Activated T-cell treated with anti-CD3 and anti-CD28 coated beads, Interleukin-2, amount 50 U/mL, for 72 hours (primary cell): ENCODE results near the gene ANXA1. TPM values are rescaled to one million over a fixed set of nuclear protein-coding genes. Genes with fewer than 3 reads are reported as not detected.
A peak's percentile ranks its signal among the peaks of the same experiment; 100 is the strongest.

Experiments used
- ATAC-seq, 2 donors: fragments of 150-1000 bp; cut with Tn5 transposase; replicated peaks in 1 of 2; 2 replicates each; pipeline ENCODE4 v1.10.0; 2021; ENCODE audit warnings: moderate library complexity in 2 of 2, mild to moderate bottlenecking in 1 of 2
- DNase-seq, 2 donors: peaks; one replicate each; pipeline ENCODE4 v3.0.0; 2021 to 2022; ENCODE audit warnings: mixed read lengths in 1 of 2
- H3K27ac Mint-ChIP-seq: one replicate; pipeline ENCODE4 v1.8.0; 2022; ENCODE audit warnings: mild to moderate bottlenecking, moderate library complexity, mixed read lengths
- H3K27me3 Mint-ChIP-seq: one replicate; pipeline ENCODE4 v1.8.0; 2022; ENCODE audit warnings: low read depth, mixed read lengths
- H3K36me3 Mint-ChIP-seq, 2 donors: one replicate each; pipeline ENCODE4 v1.8.0; 2022; ENCODE audit warnings: mixed read lengths in 2 of 2, mild to moderate bottlenecking in 1 of 2; ENCODE audit not compliant: insufficient read depth in 2 of 2
- H3K4me1 Mint-ChIP-seq: one replicate; pipeline ENCODE4 v1.8.0; 2022; ENCODE audit warnings: low read depth, mixed read lengths
- H3K4me3 Mint-ChIP-seq, 2 donors: one replicate each; pipeline ENCODE4 v1.8.0; 2022; ENCODE audit warnings: mild to moderate bottlenecking in 2 of 2, mixed read lengths in 2 of 2, moderate library complexity in 2 of 2
- H3K9me3 Mint-ChIP-seq, 2 donors: one replicate each; pipeline ENCODE4 v1.8.0; 2022; ENCODE audit warnings: mixed read lengths in 2 of 2
- total RNA-seq, 2 donors: library from RNA; stranded (reverse); gene quantifications; one replicate each; pipeline ENCODE4 v1.2.3, GENCODE V29; 2022

ANXA1 gene
- total RNA-seq, 2 donors from 2014 or later: 16.7 to 51.1 TPM

DNA sequence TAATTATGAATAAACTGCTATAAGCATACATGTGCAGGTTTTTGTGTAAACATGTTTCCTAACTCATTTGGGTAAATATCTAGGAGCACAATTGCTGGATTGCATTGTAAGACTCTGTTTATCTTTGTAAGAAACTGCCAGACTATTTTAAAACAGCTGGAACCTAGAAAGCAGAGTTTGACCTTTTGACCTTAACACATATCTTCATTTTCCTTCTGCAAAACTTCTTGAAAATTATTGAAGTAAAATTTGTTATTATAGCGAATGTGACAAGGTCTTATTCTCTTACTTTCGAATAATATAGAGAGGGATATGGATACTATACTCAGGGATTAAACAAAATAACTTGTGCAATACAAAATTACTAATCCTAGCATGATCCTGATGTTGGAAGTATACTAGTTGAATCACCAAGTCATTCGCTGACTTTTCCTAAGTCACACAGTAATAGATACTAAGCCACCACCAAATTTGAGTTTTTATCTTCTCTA lies 3.2 kb upstream of the ANXA1 start:
- H3K4me3 Mint-ChIP-seq: peak overlapping the region; percentile 46 to 76
- no peaks in the 10 kb centered on the region for H3K27me3 Mint-ChIP-seq
- no peaks in the 10 kb centered on the region for H3K9me3 Mint-ChIP-seq
- DNase-seq (no peak), ATAC-seq (no peak)
- H3K4me1 Mint-ChIP-seq: peaks cover 67% of the 10 kb centered on the region
- no peaks in the 10 kb centered on the region for H3K36me3 Mint-ChIP-seq
- peak overlapping the region; percentile 95 for H3K27ac Mint-ChIP-seq

DNA sequence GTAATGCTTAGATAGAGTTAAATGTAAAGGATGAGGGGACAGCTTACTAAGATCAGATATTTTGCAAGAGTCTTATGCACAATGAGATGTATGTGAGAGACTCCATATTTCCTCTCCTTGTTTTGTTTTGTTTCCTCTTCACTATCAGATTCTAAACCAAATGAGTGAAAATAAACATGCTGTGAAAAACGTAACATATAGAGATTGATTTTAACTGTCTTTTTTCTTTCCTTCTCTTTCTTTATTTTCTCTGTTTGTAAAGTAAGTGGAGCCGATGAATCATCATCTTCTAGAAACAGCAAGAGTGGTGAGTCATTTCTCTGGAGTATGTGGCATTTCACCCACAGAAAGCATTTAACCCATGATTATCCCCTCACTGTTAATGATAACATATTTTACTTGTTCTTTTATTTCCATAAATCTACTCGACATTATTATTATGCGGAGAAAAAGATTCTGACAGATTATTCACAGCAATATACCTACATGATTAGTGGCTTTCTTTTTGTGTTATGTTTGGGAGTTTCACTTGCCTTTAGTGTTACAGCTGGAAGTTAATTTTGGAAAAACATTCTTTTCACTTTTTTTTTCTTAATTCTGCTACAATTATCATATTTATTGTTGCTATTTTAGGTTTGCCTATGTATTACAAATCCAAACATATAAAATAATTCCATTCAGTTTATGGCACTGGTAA lies 2.1 kb upstream of the ANXA1 start:
- H3K4me1 Mint-ChIP-seq: peaks cover 67% of the 10 kb centered on the region
- peak overlapping the region; percentile 95 for H3K27ac Mint-ChIP-seq

DNA sequence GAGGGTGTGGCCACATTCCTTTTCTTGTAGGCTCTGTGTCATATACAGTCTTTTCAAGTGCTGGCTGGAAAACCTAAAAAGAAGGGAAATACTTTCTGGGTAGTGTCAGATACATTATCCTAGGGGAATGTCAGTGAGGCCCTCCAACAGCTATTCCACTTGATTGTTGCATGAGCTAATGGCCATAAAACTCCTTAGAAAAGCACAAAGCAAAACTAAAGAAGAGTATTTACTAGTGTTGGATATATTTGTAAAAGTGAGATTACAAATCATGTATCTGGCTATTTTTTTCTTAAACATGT lies 829 bp downstream of the ANXA1 start:
- DNase-seq: no peak
- H3K27ac Mint-ChIP-seq: peak overlapping the region; percentile 83

More for the DNA sequence above, 2.1 kb upstream of the ANXA1 start:
- Mint-ChIP-seq H3K9me3 (no peaks in the 10 kb centered on the region), H3K36me3 (no peaks in the 10 kb centered on the region), H3K4me3 (peak overlapping the region; percentile 73 to 76), H3K27me3 (no peaks in the 10 kb centered on the region)
- ATAC-seq (peak; percentile 76 to 85), DNase-seq (peak in 1 of 2 donors; percentile 18)

DNA sequence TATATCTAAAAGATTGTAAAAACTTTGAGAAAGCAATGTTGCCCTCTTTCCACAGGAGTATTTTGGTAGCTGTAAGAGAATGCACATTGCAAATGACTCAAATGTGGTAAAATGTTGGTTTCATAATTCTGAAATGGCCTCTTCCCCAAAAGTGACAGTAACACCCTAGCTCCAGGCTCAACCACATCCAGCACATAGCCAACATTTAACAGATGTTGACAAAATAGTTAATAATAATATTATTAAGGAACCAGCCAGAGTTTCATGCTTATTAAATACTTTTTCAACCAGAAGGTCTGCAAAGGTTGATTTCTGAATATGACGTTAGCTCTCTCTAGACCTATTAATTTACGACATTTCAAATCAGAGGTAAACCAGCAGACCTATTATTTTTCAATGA lies 1.3 kb downstream of the ANXA1 start:
- Mint-ChIP-seq H3K27me3 (no peaks in the 10 kb centered on the region), H3K27ac (peak overlapping the region; percentile 91), H3K4me3 (peak overlapping the region; percentile 83 to 90), H3K9me3 (no peaks in the 10 kb centered on the region), H3K4me1 (peaks cover 91% of the 10 kb centered on the region), H3K36me3 (peaks cover 0 to 2% of the 10 kb centered on the region in 2 donors)
- ATAC-seq (peak; percentile 68 to 71), DNase-seq (no peak)

More for the DNA sequence above, 829 bp downstream of the ANXA1 start:
- no peak for ATAC-seq
- H3K4me1 Mint-ChIP-seq: peaks cover 90% of the 10 kb centered on the region
- no peaks in the 10 kb centered on the region for H3K9me3 Mint-ChIP-seq
- H3K27me3 Mint-ChIP-seq: no peaks in the 10 kb centered on the region
- H3K4me3 Mint-ChIP-seq: peak overlapping the region; percentile 83 to 90
- no peaks in the 10 kb centered on the region for H3K36me3 Mint-ChIP-seq

DNA sequence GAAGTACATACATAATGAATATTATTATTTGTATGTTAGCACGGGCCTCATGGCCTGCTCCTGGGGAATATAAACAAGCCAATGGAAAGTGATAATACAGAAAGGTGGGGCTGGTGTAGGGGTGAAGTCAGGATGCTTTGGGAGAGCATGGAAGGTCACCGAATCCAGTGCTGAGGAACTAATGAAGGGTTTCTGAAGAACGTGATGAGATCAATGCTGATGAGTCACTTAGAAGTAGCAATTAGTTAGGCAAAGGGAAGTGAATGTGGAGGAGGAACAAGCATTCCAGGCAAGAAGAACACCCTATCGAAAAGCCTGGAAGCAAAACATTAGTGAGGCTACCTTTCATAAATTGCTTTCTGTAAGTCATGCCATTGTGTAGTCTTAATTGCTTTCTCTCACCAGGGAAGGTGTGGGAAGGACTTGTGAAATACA lies 2.1 kb downstream of the ANXA1 start:
- peak overlapping the region; percentile 91 for H3K27ac Mint-ChIP-seq
- H3K9me3 Mint-ChIP-seq: no peaks in the 10 kb centered on the region

DNA sequence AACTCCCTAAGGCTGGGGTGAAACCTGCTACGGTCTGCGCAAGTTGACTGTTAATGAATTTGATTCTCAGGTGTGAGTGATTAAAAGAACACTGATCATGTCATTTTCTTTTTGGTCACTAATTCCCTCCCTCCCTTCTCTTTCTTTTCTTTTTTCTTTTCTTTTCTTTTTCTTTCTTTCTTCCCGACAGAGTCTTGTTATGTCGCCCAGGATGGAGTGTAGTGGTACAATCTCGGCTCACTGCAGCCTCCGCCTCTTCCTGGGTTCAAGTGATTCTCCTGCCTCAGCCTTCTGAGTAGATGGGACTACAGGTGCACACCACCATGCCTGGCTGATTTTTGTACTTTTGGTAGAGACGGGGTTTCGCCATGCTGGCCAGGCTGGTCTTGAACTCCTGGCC lies 2.6 kb downstream of the ANXA1 start:
- Mint-ChIP-seq H3K36me3 (peaks cover 0 to 3% of the 10 kb centered on the region in 2 donors), H3K9me3 (no peaks in the 10 kb centered on the region), H3K4me3 (peak overlapping the region; percentile 83 to 95), H3K4me1 (peaks cover 87% of the 10 kb centered on the region), H3K27ac (peak overlapping the region; percentile 91), H3K27me3 (no peaks in the 10 kb centered on the region)
- ATAC-seq (peak in 1 of 2 donors; percentile 4), DNase-seq (no peak)

More for the DNA sequence above, 2.1 kb downstream of the ANXA1 start:
- H3K4me1 Mint-ChIP-seq: peaks cover 91% of the 10 kb centered on the region
- ATAC-seq: no peak
- DNase-seq: no peak
- H3K36me3 Mint-ChIP-seq: peaks cover 0 to 3% of the 10 kb centered on the region in 2 donors
- peak overlapping the region; percentile 83 to 95 for H3K4me3 Mint-ChIP-seq
- H3K27me3 Mint-ChIP-seq: no peaks in the 10 kb centered on the region

DNA sequence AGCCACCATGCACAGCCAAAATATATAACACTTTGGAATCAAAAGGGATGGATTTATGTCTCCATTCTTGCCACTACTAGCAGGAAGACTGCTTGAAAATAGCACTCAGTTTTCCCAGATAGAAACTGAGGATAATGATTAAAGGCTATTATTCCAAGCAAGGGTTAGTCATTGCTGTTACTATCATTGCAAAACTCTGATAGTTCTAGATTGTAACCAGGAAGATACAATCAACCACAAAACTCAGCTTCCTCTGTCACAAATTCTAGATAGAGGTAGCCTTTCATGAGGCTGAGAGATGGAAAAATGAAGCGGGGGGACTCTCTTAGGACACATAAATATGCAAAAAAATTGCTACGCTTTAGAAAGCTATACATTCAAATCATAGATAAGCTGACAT lies 3.1 kb downstream of the ANXA1 start:
- Mint-ChIP-seq H3K4me3 (peak overlapping the region; percentile 83 to 95), H3K9me3 (no peaks in the 10 kb centered on the region), H3K36me3 (peaks cover 0 to 3% of the 10 kb centered on the region in 2 donors), H3K27ac (peak overlapping the region; percentile 91), H3K27me3 (no peaks in the 10 kb centered on the region), H3K4me1 (peaks cover 82% of the 10 kb centered on the region)
- ATAC-seq (peak; percentile 52 to 58), DNase-seq (no peak)

DNA sequence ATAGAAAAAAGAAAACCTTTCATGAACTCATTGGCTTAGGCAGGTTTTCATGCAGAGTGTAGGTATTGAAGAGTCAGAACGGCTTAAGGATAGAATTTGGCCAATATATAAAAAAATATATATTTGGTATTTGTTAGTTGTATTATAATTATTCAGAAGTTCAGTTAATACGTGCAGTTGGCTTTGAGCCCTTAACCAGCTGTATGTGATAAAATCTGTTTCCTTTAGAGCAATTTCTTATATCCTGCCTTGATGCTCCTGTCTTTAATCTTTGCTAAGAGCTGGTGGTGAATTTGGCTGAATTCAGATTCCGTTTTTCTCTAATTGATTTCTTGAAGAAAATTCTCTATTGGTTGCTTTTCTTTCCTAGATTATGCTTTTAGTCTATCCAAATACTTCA lies 3.7 kb downstream of the ANXA1 start:
- Mint-ChIP-seq H3K36me3 (peaks cover 0 to 3% of the 10 kb centered on the region in 2 donors), H3K27me3 (no peaks in the 10 kb centered on the region), H3K9me3 (no peaks in the 10 kb centered on the region), H3K27ac (peak overlapping the region; percentile 91), H3K4me1 (peaks cover 81% of the 10 kb centered on the region), H3K4me3 (peak overlapping the region; percentile 83 to 95)
- ATAC-seq (peak in 1 of 2 donors; percentile 35), DNase-seq (no peak)

DNA sequence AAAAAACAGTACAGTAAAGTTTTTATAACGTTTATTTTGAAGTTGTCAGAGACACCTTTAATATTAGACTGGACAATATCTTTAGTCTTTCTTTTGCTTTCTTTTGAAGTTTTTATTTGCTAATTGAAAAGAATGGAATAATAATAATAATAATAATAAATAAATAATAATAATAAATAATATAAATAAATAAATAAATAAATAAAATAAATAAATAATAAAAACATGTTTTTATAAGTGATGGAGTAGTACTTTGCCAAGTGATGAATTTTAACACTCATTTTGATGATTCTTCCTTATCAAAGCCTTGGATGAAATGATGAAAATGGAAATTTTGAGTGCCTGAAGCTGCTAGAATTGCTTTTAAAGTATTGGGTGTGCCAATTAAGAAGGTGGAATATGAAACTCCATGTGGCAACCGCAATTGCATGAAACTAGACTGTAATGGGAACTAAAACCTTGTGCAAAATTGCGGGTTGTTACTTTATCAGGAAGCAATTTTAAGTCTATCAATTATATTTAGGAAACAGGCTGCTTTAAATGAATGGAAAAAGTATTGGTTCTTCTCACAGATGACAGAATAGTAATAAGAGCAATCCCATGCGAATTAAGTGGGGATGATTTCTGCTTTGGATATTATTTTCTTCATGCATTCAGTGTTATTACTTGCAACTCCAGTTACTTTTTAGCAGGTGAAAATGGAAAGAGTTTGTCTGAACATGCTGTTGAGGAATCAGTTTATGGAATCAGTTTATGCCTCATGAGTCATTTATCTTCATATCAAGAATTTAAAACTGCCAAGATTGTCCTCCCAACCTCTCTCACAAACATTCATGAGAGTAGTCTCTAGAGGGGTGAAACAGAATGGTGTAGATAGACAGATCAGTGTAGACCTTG lies 4.6 kb downstream of the ANXA1 start:
- peak in 1 of 2 donors; percentile 28 for ATAC-seq
- DNase-seq: no peak
- Mint-ChIP-seq H3K9me3 (no peaks in the 10 kb centered on the region), H3K27me3 (no peaks in the 10 kb centered on the region), H3K36me3 (peaks cover 0 to 3% of the 10 kb centered on the region in 2 donors), H3K4me3 (peak overlapping the region; percentile 51 to 95), H3K27ac (peak overlapping the region; percentile 86), H3K4me1 (peaks cover 75% of the 10 kb centered on the region)

DNA sequence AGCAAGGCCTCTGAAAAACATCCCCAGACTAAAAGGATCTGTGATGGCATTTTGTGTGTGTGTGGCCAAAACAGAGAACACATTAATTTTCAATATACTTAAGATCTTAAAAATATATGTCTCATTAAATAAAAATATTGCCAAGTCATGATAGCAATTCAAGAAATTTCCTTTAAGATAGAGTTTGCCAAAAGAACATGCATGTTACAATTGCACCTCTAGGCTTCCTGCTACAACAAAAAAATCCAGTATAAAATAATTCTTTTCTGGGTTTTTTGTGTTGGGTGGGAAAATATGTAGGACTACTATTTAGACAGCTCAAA lies 5.2 kb downstream of the ANXA1 start:
- H3K36me3 Mint-ChIP-seq: peaks cover 0 to 4% of the 10 kb centered on the region in 2 donors
- H3K27ac Mint-ChIP-seq: peak overlapping the region; percentile 86
- H3K4me1 Mint-ChIP-seq: peaks cover 69% of the 10 kb centered on the region

DNA sequence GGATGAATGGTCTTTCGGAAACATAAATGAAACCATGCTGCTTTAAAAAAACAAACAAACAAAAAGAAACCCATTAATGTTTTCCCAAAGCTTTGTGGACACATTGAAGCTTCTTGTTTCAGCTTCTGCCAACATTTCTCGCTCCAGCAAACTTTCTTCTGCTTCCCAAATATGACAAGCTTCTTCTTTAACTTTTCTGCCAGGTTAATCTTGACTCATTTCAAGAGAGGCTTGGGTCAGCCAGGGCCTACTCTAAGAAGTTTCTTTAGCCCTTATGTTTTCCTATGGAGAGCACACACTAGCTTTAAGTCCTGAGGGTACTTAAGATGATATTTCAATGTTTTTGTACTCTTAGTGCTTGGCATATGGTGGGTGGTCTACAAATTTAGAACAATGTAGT lies 6.1 kb downstream of the ANXA1 start:
- Mint-ChIP-seq H3K27ac (peak overlapping the region; percentile 98), H3K4me1 (peaks cover 64% of the 10 kb centered on the region), H3K4me3 (peak overlapping the region; percentile 52 to 92), H3K27me3 (no peaks in the 10 kb centered on the region), H3K9me3 (no peaks in the 10 kb centered on the region), H3K36me3 (peaks cover 0 to 5% of the 10 kb centered on the region in 2 donors)
- ATAC-seq (peak; percentile 11 to 36), DNase-seq (no peak)

More for the DNA sequence above, 5.2 kb downstream of the ANXA1 start:
- ATAC-seq (no peak), DNase-seq (no peak)
- H3K9me3 Mint-ChIP-seq: no peaks in the 10 kb centered on the region
- H3K27me3 Mint-ChIP-seq: no peaks in the 10 kb centered on the region
- peak overlapping the region; percentile 42 to 92 for H3K4me3 Mint-ChIP-seq

DNA sequence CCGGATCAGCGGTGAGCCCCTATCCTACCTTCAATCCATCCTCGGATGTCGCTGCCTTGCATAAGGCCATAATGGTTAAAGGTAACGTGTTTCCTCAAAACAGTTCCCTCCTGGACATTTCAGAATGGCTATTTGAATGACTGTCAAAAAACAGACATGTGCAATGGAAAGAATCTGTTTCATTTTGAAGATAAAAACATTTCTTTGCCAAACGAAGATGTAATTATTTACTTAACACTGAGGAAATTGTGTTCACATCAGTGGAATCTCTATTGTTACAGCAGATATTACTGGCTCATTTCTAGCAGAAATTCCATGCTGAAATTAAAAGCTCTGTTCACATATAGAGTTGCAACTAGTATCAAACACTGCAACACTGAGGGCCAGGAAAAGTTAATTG lies 7.1 kb downstream of the ANXA1 start:
- Mint-ChIP-seq H3K9me3 (no peaks in the 10 kb centered on the region), H3K27ac (peak overlapping the region; percentile 98), H3K36me3 (peaks cover 0 to 6% of the 10 kb centered on the region in 2 donors), H3K4me3 (peak overlapping the region; percentile 17 to 74), H3K4me1 (peaks cover 63% of the 10 kb centered on the region), H3K27me3 (no peaks in the 10 kb centered on the region)
- DNase-seq: no peak
- no peak for ATAC-seq

DNA sequence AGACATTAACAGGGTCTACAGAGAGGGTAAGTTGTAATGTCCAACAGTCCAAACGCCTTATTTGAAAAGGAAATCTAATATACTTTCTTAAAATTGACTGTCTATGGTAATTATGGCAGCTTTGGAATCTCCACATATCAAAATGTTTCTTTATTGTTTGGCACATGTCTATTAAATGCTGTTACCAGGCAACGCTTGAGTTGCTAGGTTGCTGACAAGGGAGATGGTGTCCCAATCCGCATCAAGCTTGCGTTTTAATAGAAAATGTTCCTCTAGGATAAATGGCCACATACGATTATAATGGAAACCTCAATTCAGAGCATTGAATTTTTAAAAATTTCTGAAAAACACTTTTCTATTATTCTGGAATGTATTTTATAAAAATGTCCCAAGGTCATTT lies 9.2 kb downstream of the ANXA1 start:
- Mint-ChIP-seq H3K4me1 (peaks cover 42% of the 10 kb centered on the region), H3K36me3 (peaks cover 2 to 6% of the 10 kb centered on the region in 2 donors), H3K9me3 (no peaks in the 10 kb centered on the region), H3K27me3 (no peaks in the 10 kb centered on the region), H3K4me3 (no peak overlapping the region), H3K27ac (no peak overlapping the region)
- DNase-seq (no peak), ATAC-seq (no peak)
